ENCODE results near the gene SLC27A2.
A peak's percentile ranks its signal among the peaks of the same experiment; 100 is the strongest.
"Not testable (repeated sequence)": the region's sequence is repeated elsewhere in the genome, so short reads cannot be mapped to it uniquely, and the experiment has no call there.

SLC27A2 gene

DNA sequence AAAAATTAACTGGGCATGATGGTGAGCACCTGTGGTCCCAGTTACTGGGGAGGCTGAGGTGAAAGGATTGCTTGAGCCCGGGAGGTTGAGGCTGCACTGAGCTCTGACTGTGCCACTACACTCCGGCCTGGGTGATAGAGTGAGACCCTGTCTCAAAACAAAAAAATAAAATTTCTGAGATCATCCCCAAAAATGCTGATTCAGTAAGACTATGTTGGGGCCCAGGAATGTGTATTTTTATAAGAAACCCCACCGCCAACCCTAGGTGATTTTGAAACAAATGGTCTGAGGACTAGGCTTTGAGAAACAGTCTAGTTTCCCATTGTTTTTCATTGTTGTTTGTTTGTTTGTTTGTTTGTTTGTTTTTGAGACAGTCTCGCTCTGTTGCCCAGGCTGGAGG, 4.1 kb downstream of the SLC27A2 start:
- TF ChIP-seq, protein P1, sequence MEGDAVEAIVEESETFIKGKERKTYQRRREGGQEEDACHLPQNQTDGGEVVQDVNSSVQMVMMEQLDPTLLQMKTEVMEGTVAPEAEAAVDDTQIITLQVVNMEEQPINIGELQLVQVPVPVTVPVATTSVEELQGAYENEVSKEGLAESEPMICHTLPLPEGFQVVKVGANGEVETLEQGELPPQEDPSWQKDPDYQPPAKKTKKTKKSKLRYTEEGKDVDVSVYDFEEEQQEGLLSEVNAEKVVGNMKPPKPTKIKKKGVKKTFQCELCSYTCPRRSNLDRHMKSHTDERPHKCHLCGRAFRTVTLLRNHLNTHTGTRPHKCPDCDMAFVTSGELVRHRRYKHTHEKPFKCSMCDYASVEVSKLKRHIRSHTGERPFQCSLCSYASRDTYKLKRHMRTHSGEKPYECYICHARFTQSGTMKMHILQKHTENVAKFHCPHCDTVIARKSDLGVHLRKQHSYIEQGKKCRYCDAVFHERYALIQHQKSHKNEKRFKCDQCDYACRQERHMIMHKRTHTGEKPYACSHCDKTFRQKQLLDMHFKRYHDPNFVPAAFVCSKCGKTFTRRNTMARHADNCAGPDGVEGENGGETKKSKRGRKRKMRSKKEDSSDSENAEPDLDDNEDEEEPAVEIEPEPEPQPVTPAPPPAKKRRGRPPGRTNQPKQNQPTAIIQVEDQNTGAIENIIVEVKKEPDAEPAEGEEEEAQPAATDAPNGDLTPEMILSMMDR (IDR thresholded peaks at IDR 0.05), result no peak
- peaks cover 9% of the 10 kb centered on the region for H3K4me1 Mint-ChIP-seq
- DNase-seq, result no peak
- H3K4me3 Mint-ChIP-seq, result no peak overlapping the region
- peaks cover 54% of the 10 kb centered on the region for H3K27me3 Mint-ChIP-seq (ENCODE audit: low read depth, poor library complexity)
- H3K9me3 Mint-ChIP-seq, result no peaks in the 10 kb centered on the region
- H3K36me3 Mint-ChIP-seq (ENCODE audit: low read depth), result no peaks in the 10 kb centered on the region
- H3K27ac Mint-ChIP-seq, result no peak overlapping the region

DNA sequence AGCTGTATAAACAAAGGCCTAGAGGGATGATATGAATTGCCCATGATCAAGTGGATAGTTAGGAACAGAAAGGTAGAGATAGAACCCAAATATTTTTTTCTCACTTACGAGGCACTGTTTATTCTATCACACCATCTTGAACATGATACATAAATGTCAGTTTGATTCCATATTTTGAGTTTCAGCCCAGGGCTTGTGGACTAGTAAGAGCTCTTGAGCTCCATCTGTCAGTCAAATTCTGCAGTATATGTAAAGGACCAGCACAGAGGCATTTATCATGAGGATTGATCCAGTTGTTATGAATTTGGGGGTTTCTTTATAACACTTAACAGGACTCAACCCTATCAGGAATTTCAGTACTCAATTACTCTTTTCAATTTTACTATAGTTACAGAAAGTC, 4.8 kb downstream of the SLC27A2 start:
- Mint-ChIP-seq H3K4me3 (no peak overlapping the region), H3K4me1 (peaks cover 5% of the 10 kb centered on the region), H3K27ac (no peak overlapping the region), H3K9me3 (no peaks in the 10 kb centered on the region), H3K36me3 (ENCODE audit: low read depth) (no peaks in the 10 kb centered on the region), H3K27me3 (ENCODE audit: low read depth, poor library complexity) (peaks cover 48% of the 10 kb centered on the region)
- TF ChIP-seq, protein P1 (IDR thresholded peaks at IDR 0.05), result no peak
- no peak for DNase-seq

- DNase-seq, result no peak
- Mint-ChIP-seq H3K4me1 (peaks cover 3% of the 10 kb centered on the region), H3K9me3 (no peaks in the 10 kb centered on the region), H3K4me3 (no peak overlapping the region), H3K27me3 (ENCODE audit: low read depth, poor library complexity) (peaks cover 41% of the 10 kb centered on the region), H3K27ac (no peak overlapping the region), H3K36me3 (ENCODE audit: low read depth) (no peaks in the 10 kb centered on the region)
- TF ChIP-seq, protein P1 (IDR thresholded peaks at IDR 0.05), result no peak
Measured at GRCh38 chr15:50187525-50187924, 5.5 kb downstream of the SLC27A2 start.

DNA sequence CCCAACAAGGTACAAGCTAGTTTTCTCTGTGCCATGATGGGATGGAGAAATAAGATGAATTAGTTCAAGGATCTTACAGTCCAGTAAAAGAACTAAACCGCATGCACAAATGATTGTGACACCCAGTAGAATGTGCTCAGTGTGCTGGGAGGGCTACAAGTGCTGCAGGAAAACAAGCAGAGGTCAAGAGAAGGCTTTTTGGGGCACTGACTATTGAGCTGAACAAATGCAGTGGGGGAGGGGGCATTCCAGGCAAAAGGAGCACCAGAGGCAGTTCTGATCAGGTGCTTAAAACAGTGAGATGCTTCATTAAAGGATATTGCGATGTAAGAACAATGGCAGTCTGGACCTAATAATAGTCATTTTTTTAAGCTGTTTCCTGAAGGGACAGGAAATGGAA, 6.0 kb downstream of the SLC27A2 start:
- Mint-ChIP-seq H3K27me3 (ENCODE audit: low read depth, poor library complexity) (peaks cover 37% of the 10 kb centered on the region), H3K4me1 (no peaks in the 10 kb centered on the region), H3K9me3 (no peaks in the 10 kb centered on the region), H3K4me3 (no peak overlapping the region), H3K27ac (peak overlapping the region; percentile 20), H3K36me3 (ENCODE audit: low read depth) (no peaks in the 10 kb centered on the region)
- no peak for DNase-seq
- TF ChIP-seq, protein P1 (IDR thresholded peaks at IDR 0.05), result no peak

- H3K4me1 Mint-ChIP-seq; H3K9me3 Mint-ChIP-seq; H3K27ac Mint-ChIP-seq; H3K4me3 Mint-ChIP-seq; H3K36me3 Mint-ChIP-seq (ENCODE audit: low read depth); DNase-seq: not testable (repeated sequence)
- peaks cover 33% of the 10 kb centered on the region for H3K27me3 Mint-ChIP-seq (ENCODE audit: low read depth, poor library complexity)
Measured at GRCh38 chr15:50188793-50189192, 6.8 kb downstream of the SLC27A2 start.

- Mint-ChIP-seq H3K4me3 (no peak overlapping the region), H3K27ac (no peak overlapping the region), H3K36me3 (ENCODE audit: low read depth) (no peaks in the 10 kb centered on the region), H3K4me1 (no peaks in the 10 kb centered on the region), H3K27me3 (ENCODE audit: low read depth, poor library complexity) (peaks cover 28% of the 10 kb centered on the region), H3K9me3 (no peaks in the 10 kb centered on the region)
- TF ChIP-seq, protein P1 (IDR thresholded peaks at IDR 0.05), result no peak
- no peak for DNase-seq
Measured at GRCh38 chr15:50189633-50190032, 7.6 kb downstream of the SLC27A2 start.

Measured in nephron progenitor cell (in vitro differentiated cells).